HG03575 (cell line): ENCODE data around the gene HECA.
"Not testable (repeated sequence)": the region's sequence is repeated elsewhere in the genome, so short reads cannot be mapped to it uniquely, and the experiment has no call there.

Experiments
- ATAC-seq: cut with Tn5 transposase; IDR thresholded peaks from one replicate; pipeline ENCODE4 v1.9.1; 2021; ENCODE audit not compliant: unreplicated experiment, insufficient number of reproducible peaks, low FRiP score; ENCODE audit errors: extremely low read depth

Gene HECA

GRCh38 chr6:139133262-139134063, 1.4 kb upstream of the HECA start:
- no peak for ATAC-seq

- ATAC-seq, result no peak
Measured at GRCh38 chr6:139134064-139134395, 850 bp upstream of the HECA start.

GRCh38 chr6:139135578-139136545, 982 bp downstream of the HECA start:
- ATAC-seq, result no peak

GRCh38 chr6:139137706-139138105, 2.8 kb downstream of the HECA start:
- ATAC-seq, result no peak

GRCh38 chr6:139140854-139141253, 6.0 kb downstream of the HECA start:
- ATAC-seq, result not testable (repeated sequence)

- ATAC-seq, result no peak
Measured at GRCh38 chr6:139142262-139142661, 7.4 kb downstream of the HECA start.

- ATAC-seq, result no peak
Measured at GRCh38 chr6:139143111-139143510, 8.2 kb downstream of the HECA start.

- ATAC-seq, result no peak
Measured at GRCh38 chr6:139144490-139145085, 9.7 kb downstream of the HECA start.

GRCh38 chr6:139145661-139146060, 10.8 kb downstream of the HECA start:
- no peak for ATAC-seq

GRCh38 chr6:139146317-139146726, 11.4 kb downstream of the HECA start:
- ATAC-seq, result no peak

GRCh38 chr6:139147628-139148027, 12.7 kb downstream of the HECA start:
- ATAC-seq, result no peak

GRCh38 chr6:139148557-139149235, 13.8 kb downstream of the HECA start:
- ATAC-seq, result no peak

GRCh38 chr6:139149383-139149782, 14.5 kb downstream of the HECA start:
- ATAC-seq, result no peak

GRCh38 chr6:139150920-139151319, 16.0 kb downstream of the HECA start:
- no peak for ATAC-seq

- no peak for ATAC-seq
Measured at GRCh38 chr6:139151425-139152087, 16.7 kb downstream of the HECA start.

- no peak for ATAC-seq
Measured at GRCh38 chr6:139152088-139152891, 17.4 kb downstream of the HECA start.

- no peak for ATAC-seq
Measured at GRCh38 chr6:139152892-139153271, 18.0 kb downstream of the HECA start.

- no peak for ATAC-seq
Measured at GRCh38 chr6:139153855-139154254, 19.0 kb downstream of the HECA start.
